Measurements from ENCODE around the gene RMDN2.
A peak's percentile ranks its signal among the peaks of the same experiment; 100 is the strongest.
"Not testable (repeated sequence)": the region's sequence is repeated elsewhere in the genome, so short reads cannot be mapped to it uniquely, and the experiment has no call there.

Gene RMDN2

DNA sequence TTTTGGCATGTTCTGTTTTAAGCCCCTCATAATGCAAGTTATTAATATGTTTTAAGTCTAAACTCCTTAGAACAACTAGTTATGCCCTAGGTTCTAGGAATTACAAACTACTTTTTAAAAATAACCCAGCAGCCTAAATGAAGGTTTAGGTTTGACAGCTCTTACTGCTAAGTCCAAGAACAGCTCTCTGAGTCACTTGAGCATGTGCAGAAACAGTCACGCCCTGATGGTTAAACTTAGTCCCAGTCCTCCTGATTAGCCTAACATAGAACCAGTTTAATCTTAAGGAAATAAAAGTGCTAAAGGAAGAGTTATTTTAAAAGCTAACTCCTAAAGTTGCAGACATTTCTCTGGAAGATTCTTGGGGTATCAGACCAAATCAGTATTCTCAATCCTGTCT is 72.5 kb downstream of the RMDN2 start:
- no peak for DNase-seq

DNA sequence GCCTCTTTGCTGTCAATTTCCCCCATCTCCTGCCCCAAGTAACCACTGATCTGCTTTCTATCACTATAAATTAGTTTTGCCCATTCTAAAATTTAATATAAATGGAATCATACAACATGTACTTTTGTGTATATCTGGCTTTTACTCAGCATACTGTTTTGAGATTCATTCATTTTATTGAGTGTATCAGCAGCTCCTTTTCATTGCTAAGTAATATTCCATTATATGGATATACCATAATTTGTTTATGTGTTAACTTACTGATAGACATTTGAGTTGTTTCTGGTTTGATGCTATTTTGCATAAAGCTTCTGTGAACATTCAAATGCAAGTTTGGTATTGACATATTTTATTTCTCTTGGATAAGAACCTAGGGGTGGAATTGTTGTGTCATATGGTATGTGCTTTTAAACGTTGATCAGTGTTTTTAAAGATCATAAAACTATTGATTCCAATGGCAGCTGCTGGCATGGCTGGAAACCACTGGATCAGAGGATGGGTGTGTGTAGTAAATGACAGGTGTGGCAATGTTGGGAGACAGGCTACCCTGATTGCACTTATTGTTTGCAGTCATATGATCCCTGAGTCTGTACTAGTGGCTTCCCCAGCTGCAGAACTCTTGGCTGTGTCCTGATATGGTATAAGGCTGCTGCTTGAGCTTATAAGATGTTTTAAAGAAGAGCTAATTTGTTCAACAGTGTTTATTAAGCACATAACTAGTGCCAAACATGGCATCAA is 75.6 kb downstream of the RMDN2 start:
- no peak for DNase-seq

DNA sequence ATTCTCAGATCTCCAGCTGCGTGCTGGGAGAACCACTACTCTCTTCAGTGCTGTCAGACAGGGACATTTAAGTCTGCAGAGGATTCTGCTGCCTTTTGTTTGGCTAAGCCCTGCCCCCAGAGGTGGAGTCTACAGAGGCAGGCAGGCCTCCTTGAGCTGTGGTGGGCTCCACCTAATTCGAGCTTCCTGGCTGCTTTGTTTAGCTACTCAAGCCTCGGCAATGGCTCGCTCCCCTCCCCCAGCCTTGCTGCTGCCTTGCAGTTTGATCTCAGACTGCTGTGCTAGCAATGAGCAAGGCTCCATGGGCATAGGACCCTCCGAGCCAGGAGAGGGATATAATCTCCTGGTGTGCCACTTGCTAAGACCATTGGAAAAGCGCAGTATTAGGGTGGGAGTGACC is 85.1 kb downstream of the RMDN2 start:
- DNase-seq: not testable (repeated sequence)

DNA sequence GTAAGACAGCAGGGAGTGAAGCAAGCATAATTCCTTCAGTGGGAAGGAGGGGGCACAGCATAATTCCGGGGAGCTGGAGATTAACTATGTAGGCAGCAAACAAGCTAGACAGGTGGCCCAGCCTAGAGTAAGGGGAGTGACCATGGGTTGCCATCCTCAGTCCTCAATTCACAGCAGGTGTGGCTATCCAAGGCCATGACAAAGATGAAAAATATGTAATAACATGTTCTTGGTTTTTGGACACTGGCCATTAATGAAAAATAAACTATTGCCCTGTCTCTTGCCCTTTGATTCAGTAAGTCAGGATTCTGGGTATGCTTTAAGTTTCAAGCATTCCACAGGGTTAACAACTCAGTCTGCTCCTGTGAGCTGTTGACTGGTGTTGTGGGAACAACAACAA is 85.9 kb downstream of the RMDN2 start:
- no peak for DNase-seq

DNA sequence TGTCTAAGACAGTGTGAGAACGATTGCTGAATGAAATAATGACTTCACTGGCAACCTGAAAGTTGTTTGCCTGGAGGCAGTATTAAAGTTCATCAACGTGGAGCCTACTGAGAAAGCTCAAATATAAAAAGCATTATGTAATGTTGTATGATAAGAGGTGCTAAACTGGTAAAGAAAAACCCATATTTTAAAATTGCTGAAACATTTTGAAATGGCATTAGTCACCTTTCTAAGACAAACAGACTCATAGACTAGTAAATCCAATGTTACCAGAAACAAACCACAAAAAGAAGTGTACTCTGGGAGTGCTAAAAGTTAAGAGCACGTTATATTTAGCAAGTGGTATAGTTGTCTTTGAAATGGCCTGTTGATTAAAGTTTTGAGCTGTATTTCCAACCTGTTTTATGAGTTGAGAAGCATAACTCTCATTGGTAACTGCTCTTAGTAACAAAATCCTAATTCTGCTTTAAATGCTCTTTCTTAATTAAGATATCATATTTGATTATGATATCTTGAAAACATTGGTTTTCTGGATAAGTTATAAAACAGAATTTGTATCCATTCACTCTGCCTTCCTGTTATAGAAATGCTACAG is 88.2 kb downstream of the RMDN2 start:
- DNase-seq: no peak

DNA sequence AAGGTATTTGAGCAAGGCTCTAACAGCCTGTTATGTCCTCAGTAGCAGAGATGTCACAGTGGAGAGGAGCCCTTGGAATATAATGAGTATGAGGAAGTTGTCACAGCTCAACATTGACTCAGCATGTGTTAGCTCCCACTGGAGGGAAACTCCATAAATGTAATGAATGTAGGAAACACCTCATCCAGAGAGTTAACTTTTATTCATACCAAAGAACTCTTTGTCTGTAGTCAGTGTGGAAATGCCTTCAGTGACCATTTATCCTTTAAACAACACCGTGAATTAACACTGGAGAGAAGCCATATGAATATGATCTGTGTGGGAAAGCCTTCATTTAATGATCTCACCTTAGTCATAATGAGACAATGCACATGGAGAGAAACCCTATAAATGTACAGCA is 91.1 kb downstream of the RMDN2 start:
- DNase-seq: no peak

DNA sequence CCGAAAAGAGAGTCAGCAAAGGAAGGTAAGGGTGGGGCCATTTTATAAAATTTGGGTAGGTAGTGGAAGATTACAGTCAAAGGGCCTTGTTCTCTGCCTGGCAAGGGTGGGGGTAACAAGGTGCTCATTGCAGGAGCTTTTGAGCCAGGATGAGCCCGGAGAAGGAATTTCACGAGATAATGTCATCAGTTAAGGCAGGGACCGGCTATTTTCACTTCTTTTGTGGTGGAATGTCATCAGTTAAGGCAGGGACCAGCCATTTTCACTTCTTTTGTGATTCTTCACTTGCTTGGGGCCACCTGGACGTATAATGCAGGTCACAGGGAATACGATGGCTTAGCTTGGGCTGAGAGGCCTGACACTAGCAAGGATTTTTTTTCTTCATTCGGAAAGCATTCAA is 92.7 kb downstream of the RMDN2 start:
- DNase-seq: no peak

DNA sequence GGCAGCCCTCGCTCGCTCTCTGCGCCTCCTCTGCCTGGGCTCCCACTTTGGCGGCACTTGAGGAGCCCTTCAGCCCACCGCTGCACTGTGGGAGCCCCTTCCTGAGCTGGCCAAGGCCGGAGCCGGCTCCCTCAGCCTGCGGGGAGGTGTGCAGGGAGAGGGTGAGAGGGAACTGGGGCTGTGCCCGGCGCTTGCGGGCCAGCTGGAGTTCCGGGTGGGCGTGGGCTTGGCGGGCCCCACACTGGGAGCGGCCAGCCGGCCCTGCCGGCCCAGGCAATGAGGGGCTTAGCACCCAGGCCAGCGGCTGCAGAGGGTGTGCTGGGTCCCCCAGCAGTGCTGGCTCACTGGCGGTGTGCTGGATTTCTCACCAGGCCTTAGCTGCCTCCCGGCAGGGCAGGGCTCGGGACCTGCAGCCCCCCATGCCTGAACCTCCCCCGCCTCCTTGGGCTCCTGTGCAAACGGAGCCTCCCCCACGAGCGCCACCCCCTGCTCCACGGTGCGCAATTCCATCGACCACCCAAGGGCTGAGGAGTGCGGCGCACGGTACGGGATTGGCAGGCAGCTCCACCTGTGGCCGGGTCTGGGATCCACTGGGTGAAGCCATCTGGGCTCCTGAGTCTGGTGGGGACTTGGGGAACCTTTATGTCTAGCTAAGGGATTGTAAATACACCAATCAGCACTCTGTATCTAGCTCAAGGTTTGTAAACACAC is 95.4 kb downstream of the RMDN2 start:
- DNase-seq: not testable (repeated sequence)

DNA sequence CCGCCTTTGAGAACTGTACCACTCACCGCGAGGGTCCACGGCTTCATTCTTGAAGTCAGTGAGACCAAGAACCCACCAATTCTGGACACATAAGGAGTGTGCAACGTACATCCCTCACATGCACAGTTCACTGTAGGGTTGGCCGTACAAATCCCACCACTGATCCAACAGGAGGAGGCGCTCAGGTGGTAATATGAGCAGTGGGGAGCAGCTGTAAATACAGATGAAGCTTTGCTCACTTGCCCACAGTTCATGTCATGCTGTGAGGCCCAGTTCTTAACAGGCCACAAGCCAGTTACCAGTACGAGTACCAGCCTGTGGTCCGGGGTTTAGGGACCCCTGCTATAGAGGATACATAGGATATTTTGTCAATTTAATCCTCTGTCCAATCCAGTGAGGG is 96.5 kb downstream of the RMDN2 start:
- no peak for DNase-seq

DNA sequence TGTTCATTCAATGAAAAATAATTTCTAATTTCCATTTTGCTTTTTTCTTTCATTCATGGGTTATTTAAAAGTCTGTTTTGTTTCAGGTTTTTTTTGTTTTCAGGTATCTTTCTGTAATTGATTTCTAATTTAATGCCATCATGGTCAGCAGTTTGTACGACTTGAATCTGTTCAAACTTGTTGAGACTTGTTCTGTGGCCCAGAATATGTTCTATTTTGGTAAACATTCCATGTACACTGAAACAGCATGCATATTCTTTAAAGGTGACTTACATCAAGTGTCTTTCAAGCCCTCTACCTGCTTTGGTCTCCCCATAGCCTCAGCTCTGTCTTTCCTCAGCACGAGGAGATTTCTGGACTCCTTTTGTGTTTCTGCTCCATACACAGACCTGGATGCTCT is 101.8 kb downstream of the RMDN2 start:
- no peak for DNase-seq

DNA sequence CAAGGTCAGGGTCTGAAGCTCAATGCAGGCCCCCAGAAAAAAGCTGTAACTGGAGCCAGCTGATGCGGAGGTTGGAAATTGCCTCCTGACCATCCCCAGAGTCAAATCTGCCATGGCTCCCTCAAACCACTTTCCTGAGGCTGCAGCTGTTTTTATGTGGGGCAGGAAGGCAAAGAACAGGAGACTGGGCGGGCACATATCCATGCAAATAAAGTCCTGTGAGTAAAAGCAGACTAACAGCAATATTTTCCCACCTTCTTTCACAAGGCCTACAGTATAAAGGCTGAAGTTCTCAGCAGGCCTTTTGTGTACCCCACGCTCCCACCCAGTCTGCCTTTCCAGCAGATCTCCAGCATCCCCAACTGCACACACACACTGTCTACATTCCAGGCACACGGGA is 103.7 kb downstream of the RMDN2 start:
- no peak for DNase-seq

DNA sequence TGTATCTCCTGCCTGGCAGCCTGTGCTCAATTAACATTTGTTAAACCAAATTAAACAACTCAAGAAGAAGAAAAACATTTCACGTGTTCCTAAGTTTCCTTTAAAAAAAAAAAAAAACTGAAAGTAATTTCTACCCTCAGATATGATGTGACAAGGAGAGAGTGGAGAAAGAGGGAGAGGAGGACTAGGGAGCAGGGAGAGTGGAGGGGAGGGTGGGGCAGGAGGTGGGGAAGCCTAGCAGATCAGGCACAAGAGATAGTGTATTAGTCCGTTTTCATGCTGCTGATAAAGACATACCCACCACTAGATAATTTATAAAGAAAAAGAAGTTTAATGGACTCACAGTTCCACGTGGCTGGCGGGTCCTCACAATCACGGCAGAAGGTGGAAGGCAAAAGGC is 104.4 kb downstream of the RMDN2 start:
- no peak for DNase-seq

DNA sequence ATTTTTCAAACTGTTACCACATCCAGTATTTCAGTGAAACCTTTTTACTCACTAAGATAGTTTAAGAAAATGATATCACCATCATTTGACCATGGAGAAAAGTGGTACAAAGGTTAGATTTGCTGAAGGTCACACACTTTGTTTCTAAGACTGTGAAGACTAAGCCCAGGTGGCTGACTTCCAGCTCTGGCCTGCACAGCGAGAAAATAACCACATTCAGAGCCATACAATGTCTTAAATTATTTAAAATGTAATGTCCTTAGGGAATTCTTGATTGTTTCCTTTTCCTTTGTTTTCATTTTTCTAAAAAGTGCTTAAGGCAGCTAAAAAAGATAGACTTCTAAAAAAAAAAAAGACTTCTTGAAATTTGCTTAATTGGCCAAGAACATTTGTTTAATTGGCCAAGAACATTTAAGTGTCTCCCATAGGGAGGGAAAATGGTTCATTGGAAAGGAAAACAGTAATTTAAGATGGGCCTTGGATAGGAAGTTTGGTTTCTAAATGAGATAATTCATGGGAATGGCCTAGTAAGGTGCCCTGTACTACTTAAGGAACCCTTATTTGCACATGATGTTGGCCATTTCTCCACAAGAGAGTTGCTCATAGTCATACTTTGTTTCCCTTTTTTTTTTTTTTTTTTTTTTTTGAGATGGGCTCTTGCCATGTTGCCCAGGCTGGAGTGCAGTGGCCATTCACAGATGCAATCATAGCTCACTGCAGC is 105.7 kb downstream of the RMDN2 start:
- no peak for DNase-seq

DNA sequence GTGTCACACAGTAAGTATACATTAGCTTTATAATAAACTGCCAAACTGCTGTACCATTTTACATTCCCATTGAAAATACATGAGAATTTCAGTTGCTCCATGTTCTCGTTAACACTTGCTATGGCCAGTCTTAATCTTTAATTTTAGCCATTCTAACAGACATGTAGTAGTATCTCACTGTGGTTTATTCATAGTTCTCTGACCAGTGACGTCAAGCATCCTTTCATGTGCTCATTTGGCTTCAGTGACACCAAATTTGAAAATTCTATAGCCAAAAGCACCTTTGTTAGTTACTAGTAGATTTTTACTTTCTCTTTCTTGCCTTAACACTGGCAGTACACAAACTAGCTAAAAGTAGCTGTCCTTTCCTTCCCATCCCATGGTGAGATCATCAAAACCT is 107.9 kb downstream of the RMDN2 start:
- no peak for DNase-seq

DNA sequence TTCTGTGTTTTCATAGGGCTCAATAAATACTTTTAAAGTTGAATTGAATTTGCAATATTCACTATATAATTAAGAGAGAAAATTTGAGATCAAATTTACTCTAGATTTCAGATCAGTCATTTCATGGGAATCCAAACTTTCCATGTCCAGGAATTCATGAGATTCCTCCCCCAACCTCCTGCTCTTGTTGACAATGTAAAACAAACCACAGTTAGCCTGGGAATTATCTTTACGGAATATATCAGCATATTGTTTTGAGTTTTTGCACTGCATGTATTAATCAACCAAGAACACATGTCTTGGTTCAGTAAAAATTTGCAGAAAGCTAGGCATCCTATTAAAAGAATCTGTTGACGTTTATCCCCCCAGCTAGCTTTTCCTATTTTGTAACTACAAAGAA is 108.6 kb downstream of the RMDN2 start:
- DNase-seq: no peak

DNA sequence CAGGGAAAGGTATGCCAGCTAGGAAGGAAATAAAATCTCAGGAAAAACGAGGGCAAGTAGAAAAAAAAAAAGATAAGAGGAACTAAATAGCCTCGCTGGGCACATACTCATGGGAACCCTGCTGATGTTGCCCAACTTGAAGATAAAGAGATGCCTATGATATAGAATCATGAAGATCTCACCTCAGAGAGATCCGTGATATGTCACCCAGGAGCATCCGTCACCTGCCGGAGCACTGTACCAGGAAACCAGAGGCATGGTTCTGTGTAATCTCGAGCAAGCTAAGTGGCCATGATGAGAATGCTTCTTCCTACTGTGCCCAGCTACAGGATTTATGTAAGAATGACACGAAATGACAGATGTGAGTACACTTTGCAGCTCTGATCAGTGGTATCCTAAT is 110.9 kb downstream of the RMDN2 start:
- DNase-seq: no peak

DNA sequence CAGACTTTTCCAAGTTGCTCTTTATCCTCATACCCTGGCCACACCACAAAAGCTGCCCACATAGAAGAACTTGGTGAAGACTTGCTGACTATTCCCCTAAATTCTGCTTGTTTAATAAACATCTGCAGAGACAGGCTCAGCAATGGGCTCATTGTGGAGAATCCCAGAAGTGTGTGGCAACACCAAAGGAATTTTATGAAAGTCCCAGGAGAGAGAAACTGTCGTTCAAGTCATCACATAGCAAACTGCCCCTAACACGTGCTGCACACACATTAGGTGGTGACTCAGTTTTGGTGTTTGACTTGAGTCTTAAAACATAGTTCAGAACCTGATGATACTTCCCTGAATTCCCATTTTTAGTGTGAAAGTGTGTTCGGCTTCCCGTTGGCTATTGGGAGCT is 112.2 kb downstream of the RMDN2 start:
- DNase-seq: no peak

DNA sequence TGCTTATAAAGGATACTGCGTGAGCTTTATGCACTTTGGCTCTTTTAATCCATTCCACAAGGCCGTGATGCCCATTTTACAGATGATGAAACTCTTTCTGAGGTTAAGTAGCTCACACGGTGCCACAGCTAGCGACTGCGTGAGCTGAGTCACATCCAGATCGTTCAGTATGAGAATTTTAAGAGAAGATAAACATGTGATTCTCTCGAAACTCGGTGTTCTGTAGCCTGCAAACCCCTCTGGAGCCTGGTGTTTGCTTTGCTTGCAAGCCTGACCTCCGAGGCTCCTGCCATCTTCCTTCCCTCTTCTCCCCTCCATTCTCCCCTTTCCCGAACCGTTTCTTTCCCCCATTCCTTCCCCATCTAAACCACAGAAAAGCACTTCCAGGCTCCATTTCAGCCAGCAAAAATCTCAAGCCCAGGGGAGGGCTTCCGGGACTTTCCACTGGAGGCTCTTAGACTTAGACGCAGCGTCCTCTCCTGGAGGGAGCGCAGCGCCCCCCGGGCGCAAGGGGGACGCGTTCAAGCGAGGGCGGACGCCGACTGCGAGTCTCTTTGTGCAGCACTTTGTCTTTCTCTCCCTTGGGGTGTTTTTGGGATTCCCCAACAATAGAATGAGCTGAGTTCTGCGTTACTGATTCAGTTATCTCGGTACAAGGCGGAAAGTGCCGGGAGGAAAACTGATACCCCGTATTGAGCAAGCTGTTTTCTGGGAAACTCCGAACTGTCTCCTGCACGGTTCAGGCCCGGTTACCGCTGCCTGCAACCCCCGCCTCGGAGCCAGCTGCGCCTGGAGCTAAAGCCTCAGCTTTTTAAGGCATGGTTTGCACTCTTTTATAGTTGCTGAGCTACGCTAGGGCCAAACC is 112.9 kb downstream of the RMDN2 start:
- peak; percentile 25 for DNase-seq

DNA sequence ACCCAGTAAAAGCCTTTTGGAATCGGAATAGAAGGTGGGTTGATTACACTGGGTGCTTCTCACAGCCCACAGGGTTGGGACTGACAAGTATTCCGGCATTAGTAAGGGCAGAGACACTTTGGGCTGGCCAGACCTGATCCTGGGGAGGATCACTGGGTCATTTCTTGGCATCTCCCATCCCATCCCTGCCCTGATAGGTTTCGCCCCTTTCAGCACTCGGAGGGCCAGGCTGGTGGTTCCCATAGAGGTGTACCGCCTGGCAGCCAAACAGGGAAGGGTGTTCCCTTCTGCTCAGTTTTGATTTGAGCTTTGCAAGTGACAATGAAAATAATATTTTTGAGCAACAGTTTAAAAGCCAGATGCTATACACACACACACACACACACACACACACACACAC is 113.6 kb downstream of the RMDN2 start:
- no peak for DNase-seq

DNA sequence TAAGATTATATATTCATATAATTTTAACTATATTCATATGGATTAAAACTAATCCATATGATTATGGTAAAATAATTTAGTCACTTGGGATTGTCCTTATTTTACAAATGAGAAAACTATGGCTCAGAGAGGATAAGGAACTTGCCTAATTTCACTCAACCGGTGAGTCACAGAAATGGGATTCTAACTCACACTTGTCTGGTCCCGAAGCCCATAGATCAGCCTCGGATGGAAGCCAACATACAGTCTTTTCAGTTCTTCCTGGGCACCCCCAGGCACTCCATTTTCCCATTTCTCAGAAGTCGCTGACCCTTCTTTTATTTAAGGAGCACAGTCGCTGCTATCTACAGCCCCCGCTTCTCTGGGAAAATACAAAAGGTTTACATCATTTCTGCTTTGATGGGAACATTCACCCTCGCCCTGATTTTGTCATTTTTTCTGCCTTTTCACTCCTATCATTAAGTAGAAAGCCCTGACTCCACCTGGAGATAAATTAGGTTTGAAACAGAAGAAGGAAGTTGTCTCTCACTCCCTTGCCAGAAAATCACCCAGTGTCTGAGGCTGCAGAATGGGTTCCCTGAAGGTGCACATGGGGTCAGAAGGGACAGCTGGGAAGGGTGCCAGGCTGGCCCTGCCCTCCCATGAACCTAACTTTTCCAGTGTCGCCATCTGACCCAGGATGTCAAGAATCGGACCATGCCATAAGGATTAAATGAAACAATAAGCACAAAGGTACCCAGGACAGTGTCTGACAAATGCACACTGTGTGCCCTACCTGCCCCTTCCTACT is 114.2 kb downstream of the RMDN2 start:
- DNase-seq: no peak

DNA sequence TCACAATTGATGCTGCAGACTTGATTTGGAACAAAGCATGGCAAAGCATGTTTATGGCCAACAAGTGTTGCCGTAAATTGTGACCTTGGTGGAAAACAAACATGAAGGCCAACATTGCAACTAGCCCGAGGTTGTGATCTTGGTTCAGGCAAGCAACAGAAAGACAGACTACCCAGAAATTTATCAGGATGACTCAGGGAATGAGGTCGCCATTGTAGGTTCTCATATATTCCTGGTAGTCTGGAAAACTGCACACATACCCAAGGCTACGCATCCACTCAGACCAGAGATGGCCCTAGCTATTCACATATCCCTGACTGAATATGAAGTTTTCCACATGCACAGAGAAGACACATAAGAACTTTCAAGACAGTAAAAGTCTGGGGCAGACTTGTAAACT is 120.7 kb downstream of the RMDN2 start:
- DNase-seq: no peak

DNA sequence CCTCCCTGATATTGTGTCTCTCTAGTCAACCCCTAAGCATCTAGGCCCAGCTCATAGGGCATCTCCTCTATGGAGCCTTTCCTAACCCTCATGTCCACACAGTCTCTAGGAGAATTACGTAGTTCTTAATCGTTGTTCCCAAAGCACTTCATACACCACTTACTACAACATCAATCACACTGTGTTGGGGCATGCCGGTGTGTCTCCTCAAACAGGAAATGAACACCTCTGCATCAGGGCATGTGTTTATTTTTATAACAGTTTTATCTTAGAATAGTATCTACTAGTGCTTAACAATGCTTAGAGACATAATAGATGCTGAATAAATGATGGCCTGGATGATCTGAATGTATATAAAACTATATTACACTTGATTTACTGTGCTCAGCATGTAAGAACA is 131.1 kb downstream of the RMDN2 start:
- no peak for DNase-seq
